ENCODE data around the gene BAHD1. TPM values are rescaled to one million over a fixed set of nuclear protein-coding genes. Genes with fewer than 3 reads are reported as not detected.

Gene BAHD1
- total RNA-seq, result 10 to 100 TPM; 30.2 to 32.1 TPM
- 51.0 to 58.5 reads per million in 2 donors for total RNA-seq

- peaks cover 4% of the 10 kb centered on the region for H3K36me3 Mint-ChIP-seq (ENCODE audit: low read depth)
- peak within 1 kb of the TSS; percentile 98 for H3K4me3 Mint-ChIP-seq
- H3K9me3 ChIP-seq (ENCODE audit: control insufficient read depth, low read length, poor library complexity, severe bottlenecking), result no peaks in the 10 kb centered on the region
- H3K4me1 Mint-ChIP-seq, result peaks cover 51% of the 10 kb centered on the region
- ATAC-seq, result peak; percentile 91
- peaks cover 18% of the 10 kb centered on the region for H3K27me3 Mint-ChIP-seq
- H3K27ac Mint-ChIP-seq, result peak within 1 kb of the TSS; percentile 92
- DNase-seq, result peak; percentile 89 to 93 (median 90)
Measured at GRCh38 chr15:40440743-40441564, at the start of gene BAHD1. Gene BAHD1 (plus strand): TSS chr15:40440953. CDS start chr15:40458465, 17,512 bp downstream.

- DNase-seq (no peak), ATAC-seq (no peak)
- H3K4me3 Mint-ChIP-seq, result no peak overlapping the region
- H3K9me3 ChIP-seq (ENCODE audit: control insufficient read depth, low read length, poor library complexity, severe bottlenecking), result no peaks in the 10 kb centered on the region
- H3K27ac Mint-ChIP-seq, result peak overlapping the region; percentile 51
- no peaks in the 10 kb centered on the region for H3K27me3 Mint-ChIP-seq
- peaks cover 4% of the 10 kb centered on the region for H3K4me1 Mint-ChIP-seq
- H3K36me3 Mint-ChIP-seq (ENCODE audit: low read depth), result no peaks in the 10 kb centered on the region
Measured at GRCh38 chr15:40392986-40393948, 47.5 kb upstream of the BAHD1 start.

GRCh38 chr15:40397688-40398412 is 42.9 kb upstream of the BAHD1 start:
- peak overlapping the region; percentile 24 for H3K27ac Mint-ChIP-seq
- ATAC-seq, result no peak

GRCh38 chr15:40398413-40398873 is 42.3 kb upstream of the BAHD1 start:
- Mint-ChIP-seq H3K4me1 (peaks cover 12% of the 10 kb centered on the region), H3K27me3 (no peaks in the 10 kb centered on the region), H3K4me3 (peak overlapping the region; percentile 43), H3K27ac (peak overlapping the region; percentile 24), H3K36me3 (ENCODE audit: low read depth) (no peaks in the 10 kb centered on the region)
- DNase-seq (no peak), ATAC-seq (peak; percentile 78)
- no peaks in the 10 kb centered on the region for H3K9me3 ChIP-seq (ENCODE audit: control insufficient read depth, low read length, poor library complexity, severe bottlenecking)

More at GRCh38 chr15:40397688-40398412, 42.9 kb upstream of the BAHD1 start:
- peaks cover 12% of the 10 kb centered on the region for H3K4me1 Mint-ChIP-seq
- H3K36me3 Mint-ChIP-seq (ENCODE audit: low read depth), result no peaks in the 10 kb centered on the region
- no peaks in the 10 kb centered on the region for H3K27me3 Mint-ChIP-seq
- H3K9me3 ChIP-seq (ENCODE audit: control insufficient read depth, low read length, poor library complexity, severe bottlenecking), result no peaks in the 10 kb centered on the region
- no peak for DNase-seq
- H3K4me3 Mint-ChIP-seq, result peak overlapping the region; percentile 43

GRCh38 chr15:40399370-40399769 is 41.4 kb upstream of the BAHD1 start:
- peaks cover 12% of the 10 kb centered on the region for H3K4me1 Mint-ChIP-seq
- no peaks in the 10 kb centered on the region for H3K36me3 Mint-ChIP-seq (ENCODE audit: low read depth)
- ATAC-seq (no peak), DNase-seq (no peak)
- H3K27me3 Mint-ChIP-seq, result no peaks in the 10 kb centered on the region
- H3K4me3 Mint-ChIP-seq, result no peak overlapping the region
- no peaks in the 10 kb centered on the region for H3K9me3 ChIP-seq (ENCODE audit: control insufficient read depth, low read length, poor library complexity, severe bottlenecking)
- H3K27ac Mint-ChIP-seq, result no peak overlapping the region

- Mint-ChIP-seq H3K36me3 (ENCODE audit: low read depth) (peaks cover under 1% of the 10 kb centered on the region), H3K27me3 (no peaks in the 10 kb centered on the region), H3K4me3 (peak within 1 kb of the TSS; percentile 93), H3K27ac (peak within 1 kb of the TSS; percentile 90), H3K4me1 (peaks cover 17% of the 10 kb centered on the region)
- DNase-seq, result peak; percentile 62 to 70 (median 67)
- peak; percentile 98 for ATAC-seq
- no peaks in the 10 kb centered on the region for H3K9me3 ChIP-seq (ENCODE audit: control insufficient read depth, low read length, poor library complexity, severe bottlenecking)
Measured at GRCh38 chr15:40405501-40406381, 35.0 kb upstream of the BAHD1 start, which contains the start of gene IVD. Gene IVD (plus strand): TSS chr15:40405795. CDS start chr15:40405828, 33 bp downstream.

GRCh38 chr15:40407330-40407990 is 33.3 kb upstream of the BAHD1 start:
- Mint-ChIP-seq H3K27me3 (no peaks in the 10 kb centered on the region), H3K36me3 (ENCODE audit: low read depth) (peaks cover 11% of the 10 kb centered on the region), H3K4me1 (peaks cover 26% of the 10 kb centered on the region), H3K4me3 (peak overlapping the region; percentile 9), H3K27ac (no peak overlapping the region)
- DNase-seq, result no peak
- no peak for ATAC-seq
- H3K9me3 ChIP-seq (ENCODE audit: control insufficient read depth, low read length, poor library complexity, severe bottlenecking), result no peaks in the 10 kb centered on the region

- H3K27ac Mint-ChIP-seq, result no peak overlapping the region
- ATAC-seq (no peak), DNase-seq (no peak)
- H3K4me3 Mint-ChIP-seq, result no peak overlapping the region
- no peaks in the 10 kb centered on the region for H3K9me3 ChIP-seq (ENCODE audit: control insufficient read depth, low read length, poor library complexity, severe bottlenecking)
- no peaks in the 10 kb centered on the region for H3K27me3 Mint-ChIP-seq
- H3K4me1 Mint-ChIP-seq, result peaks cover 27% of the 10 kb centered on the region
- H3K36me3 Mint-ChIP-seq (ENCODE audit: low read depth), result peaks cover 11% of the 10 kb centered on the region
Measured at GRCh38 chr15:40409366-40409765, 31.4 kb upstream of the BAHD1 start.

GRCh38 chr15:40410476-40410875 is 30.3 kb upstream of the BAHD1 start:
- peaks cover 13% of the 10 kb centered on the region for H3K36me3 Mint-ChIP-seq (ENCODE audit: low read depth)
- peaks cover 21% of the 10 kb centered on the region for H3K4me1 Mint-ChIP-seq
- DNase-seq (no peak), ATAC-seq (no peak)
- no peaks in the 10 kb centered on the region for H3K9me3 ChIP-seq (ENCODE audit: control insufficient read depth, low read length, poor library complexity, severe bottlenecking)
- no peak overlapping the region for H3K27ac Mint-ChIP-seq
- no peak overlapping the region for H3K4me3 Mint-ChIP-seq
- no peaks in the 10 kb centered on the region for H3K27me3 Mint-ChIP-seq

- Mint-ChIP-seq H3K36me3 (ENCODE audit: low read depth) (peaks cover 14% of the 10 kb centered on the region), H3K27me3 (no peaks in the 10 kb centered on the region), H3K27ac (no peak overlapping the region), H3K4me3 (peak overlapping the region; percentile 69), H3K4me1 (peaks cover 13% of the 10 kb centered on the region)
- H3K9me3 ChIP-seq (ENCODE audit: control insufficient read depth, low read length, poor library complexity, severe bottlenecking), result no peaks in the 10 kb centered on the region
- ATAC-seq, result no peak
- no peak for DNase-seq
Measured at GRCh38 chr15:40412095-40412759, 28.5 kb upstream of the BAHD1 start.

- DNase-seq (no peak), ATAC-seq (no peak)
- Mint-ChIP-seq H3K4me3 (no peak overlapping the region), H3K36me3 (ENCODE audit: low read depth) (peaks cover 16% of the 10 kb centered on the region), H3K4me1 (peaks cover 10% of the 10 kb centered on the region), H3K27ac (no peak overlapping the region), H3K27me3 (no peaks in the 10 kb centered on the region)
- no peaks in the 10 kb centered on the region for H3K9me3 ChIP-seq (ENCODE audit: control insufficient read depth, low read length, poor library complexity, severe bottlenecking)
Measured at GRCh38 chr15:40413036-40413435, 27.7 kb upstream of the BAHD1 start.

Data from T-helper 17 cell (primary cell).